ENCODE measurements around the gene INMT. TPM values are rescaled to one million over a fixed set of nuclear protein-coding genes. Genes with fewer than 3 reads are reported as not detected.

INMT gene
- polyA plus RNA-seq, 2 of the 4 experiments (the other 2 are of a cell fraction): not detected

GRCh38 chr7:30775992-30776391 lies 24.1 kb downstream of the INMT start:
- no peak for DNase-seq (ENCODE audit: low read depth in 1 of 2, low spot score in 1 of 2)
- Histone ChIP-seq H3K4me2 (no peak overlapping the region), H3K4me3 (no peak overlapping the region), H3K27ac (no peak overlapping the region), H3K9me3 (no peaks in the 10 kb centered on the region), H3K4me1 (peaks cover 7% of the 10 kb centered on the region; the same call in 2 of the 3 replicates)
- CTCF ChIA-PET: no interaction called here
- no peak for FAIRE-seq
- POLR2A ChIA-PET: no interaction called here
- no peak for TF ChIP-seq ZSCAN20 (CRISPR knock-in tag; IDR thresholded peaks at IDR 0.05)
- TF ChIP-seq KDM1A (IDR thresholded peaks at IDR 0.05; ENCODE audit: low read depth): no peak
- TF ChIP-seq EHMT2 (IDR thresholded peaks at IDR 0.05; ENCODE audit: low read depth): no peak
- TF ChIP-seq CHD2 (IDR thresholded peaks at IDR 0.05; ENCODE audit: low read length, partially characterized antibody): no peak
- ATAC-seq: no peak

GRCh38 chr7:30776971-30777370 lies 25.0 kb downstream of the INMT start:
- DNase-seq (ENCODE audit: low read depth in 1 of 2, low spot score in 1 of 2) (no peak), ATAC-seq (no peak), FAIRE-seq (no peak)
- no peak for TF ChIP-seq SMC3 (IDR thresholded peaks at IDR 0.05)
- no peak for TF ChIP-seq HDAC2 (IDR thresholded peaks at IDR 0.05)
- TF ChIP-seq HOXB5 (CRISPR knock-in tag; IDR thresholded peaks at IDR 0.05): no peak
- no peak for TF ChIP-seq RARB (CRISPR knock-in tag; IDR thresholded peaks at IDR 0.05)
- Histone ChIP-seq H3K9me3 (no peaks in the 10 kb centered on the region), H3K4me3 (no peak overlapping the region), H3K4me2 (no peak overlapping the region), H3K27ac (no peak overlapping the region), H3K4me1 (peaks cover 7% of the 10 kb centered on the region; the same call in 2 of the 3 replicates)
- WGBS (ENCODE audit: missing lambda C conversion rate): 79% methylated on average over 4 of the region's 4 CpGs
- ChIA-PET POLR2A (no interaction called here), CTCF (interaction anchor here (1.0 kb wide), 1 partner anchor 11 kb away, joined by 3 read pairs; no protein-coding TSS in a partner anchor)

DNA sequence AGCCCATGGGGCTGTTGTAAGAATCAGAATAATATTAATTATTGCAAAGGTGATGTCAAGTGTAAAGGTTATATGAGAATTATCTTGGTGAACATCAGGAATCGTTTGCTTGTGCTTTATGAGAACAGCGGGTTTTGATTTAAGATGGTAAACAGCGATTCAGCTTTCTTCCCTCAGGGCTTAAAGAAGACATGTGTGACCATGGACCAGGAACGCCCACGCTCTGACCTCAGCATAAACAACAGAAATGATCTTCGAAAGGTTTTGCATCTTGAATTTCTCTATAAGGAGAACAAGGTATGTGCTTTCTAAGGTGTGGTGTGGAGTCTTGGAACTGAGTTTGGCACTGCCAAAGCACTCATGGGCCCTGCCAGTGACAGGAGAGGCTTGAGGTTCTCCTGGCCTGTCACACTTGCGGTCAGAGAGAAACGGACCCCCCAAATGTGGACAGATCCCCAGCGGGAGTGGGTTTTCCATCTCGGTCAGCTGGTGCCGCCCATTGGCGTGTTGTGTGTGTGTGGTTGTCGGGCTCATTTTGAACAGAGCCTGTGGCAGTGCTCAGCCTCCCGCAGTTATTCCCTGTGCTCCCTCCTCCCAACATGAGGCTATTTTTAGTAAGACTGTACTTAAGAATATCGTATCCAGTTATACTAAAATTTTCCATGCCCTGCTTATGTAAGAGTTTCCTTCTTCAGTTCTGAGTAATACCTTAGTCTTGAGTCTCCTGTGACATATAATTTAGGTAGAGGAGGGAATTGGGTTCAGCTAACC lies 26.5 kb downstream of the INMT start:
- H3K4me3 ChIP-seq: no peak overlapping the region
- ChIA-PET POLR2A (no interaction called here), CTCF (interaction anchor here (1.0 kb wide), 1 partner anchor 21 kb away, joined by 3 read pairs; no protein-coding TSS in a partner anchor)
- no peak for ATAC-seq
- no peaks in the 10 kb centered on the region for H3K4me1 ChIP-seq
- WGBS (ENCODE audit: missing lambda C conversion rate): 91% methylated on average over 15 of the region's 15 CpGs
- H3K9me3 ChIP-seq: no peaks in the 10 kb centered on the region
- FAIRE-seq: no peak
- DNase-seq (ENCODE audit: low read depth in 1 of 2, low spot score in 1 of 2): no peak
- H3K27ac ChIP-seq: no peak overlapping the region
- no peak overlapping the region for H3K4me2 ChIP-seq
- no peak for TF ChIP-seq KDM1A (IDR thresholded peaks at IDR 0.05; ENCODE audit: low read depth)
- TF ChIP-seq MAFK (IDR thresholded peaks at IDR 0.05; ENCODE audit: partially characterized antibody): no peak
- no peak for TF ChIP-seq HDAC2 (IDR thresholded peaks at IDR 0.05)
- TF ChIP-seq, protein P1, sequence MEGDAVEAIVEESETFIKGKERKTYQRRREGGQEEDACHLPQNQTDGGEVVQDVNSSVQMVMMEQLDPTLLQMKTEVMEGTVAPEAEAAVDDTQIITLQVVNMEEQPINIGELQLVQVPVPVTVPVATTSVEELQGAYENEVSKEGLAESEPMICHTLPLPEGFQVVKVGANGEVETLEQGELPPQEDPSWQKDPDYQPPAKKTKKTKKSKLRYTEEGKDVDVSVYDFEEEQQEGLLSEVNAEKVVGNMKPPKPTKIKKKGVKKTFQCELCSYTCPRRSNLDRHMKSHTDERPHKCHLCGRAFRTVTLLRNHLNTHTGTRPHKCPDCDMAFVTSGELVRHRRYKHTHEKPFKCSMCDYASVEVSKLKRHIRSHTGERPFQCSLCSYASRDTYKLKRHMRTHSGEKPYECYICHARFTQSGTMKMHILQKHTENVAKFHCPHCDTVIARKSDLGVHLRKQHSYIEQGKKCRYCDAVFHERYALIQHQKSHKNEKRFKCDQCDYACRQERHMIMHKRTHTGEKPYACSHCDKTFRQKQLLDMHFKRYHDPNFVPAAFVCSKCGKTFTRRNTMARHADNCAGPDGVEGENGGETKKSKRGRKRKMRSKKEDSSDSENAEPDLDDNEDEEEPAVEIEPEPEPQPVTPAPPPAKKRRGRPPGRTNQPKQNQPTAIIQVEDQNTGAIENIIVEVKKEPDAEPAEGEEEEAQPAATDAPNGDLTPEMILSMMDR (IDR thresholded peaks at IDR 0.05): no peak
- no peak for TF ChIP-seq CBX2 (IDR thresholded peaks at IDR 0.05; ENCODE audit: borderline replicate concordance, low read depth)
- TF ChIP-seq HOXB13 (CRISPR knock-in tag; IDR thresholded peaks at IDR 0.05; ENCODE audit: low read depth): no peak
- no peak for TF ChIP-seq ESRRA (IDR thresholded peaks at IDR 0.05; ENCODE audit: borderline replicate concordance, low read length)
- no peak for TF ChIP-seq REST (IDR thresholded peaks at IDR 0.05)
- TF ChIP-seq, protein P2, sequence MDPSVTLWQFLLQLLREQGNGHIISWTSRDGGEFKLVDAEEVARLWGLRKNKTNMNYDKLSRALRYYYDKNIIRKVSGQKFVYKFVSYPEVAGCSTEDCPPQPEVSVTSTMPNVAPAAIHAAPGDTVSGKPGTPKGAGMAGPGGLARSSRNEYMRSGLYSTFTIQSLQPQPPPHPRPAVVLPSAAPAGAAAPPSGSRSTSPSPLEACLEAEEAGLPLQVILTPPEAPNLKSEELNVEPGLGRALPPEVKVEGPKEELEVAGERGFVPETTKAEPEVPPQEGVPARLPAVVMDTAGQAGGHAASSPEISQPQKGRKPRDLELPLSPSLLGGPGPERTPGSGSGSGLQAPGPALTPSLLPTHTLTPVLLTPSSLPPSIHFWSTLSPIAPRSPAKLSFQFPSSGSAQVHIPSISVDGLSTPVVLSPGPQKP (IDR thresholded peaks at IDR 0.05; ENCODE audit: low read depth, low read length): no peak
